PC-3 (cell line): ENCODE measurements around the gene CD48. TPM values are rescaled to one million over a fixed set of nuclear protein-coding genes. Genes with fewer than 3 reads are reported as not detected.

Experiments used
- ATAC-seq: fragments of 200-7000 bp; cut with Tn5 transposase; 2 replicates; pipeline ENCODE4 v1.9.1; 2020; ENCODE audit warnings: mild to moderate bottlenecking, moderate library complexity
- BruUV-seq: library from RNA; stranded (reverse); fragments of 400-500 nt; replicated peaks from 2 replicates; lab custom pipeline; 2021; lab: Mats Ljungman, UMichigan
- CTCF ChIA-PET: fragments of 300-600 bp; sonication (Branson Sonifier 250); formaldehyde crosslinking; loops from one replicate; lab custom pipeline; 2022; ENCODE audit warnings: antibody characterized with exemption; lab: Charles Lee
- POLR2A ChIA-PET: fragments of 300-600 bp; sonication (Branson Sonifier 250); formaldehyde crosslinking; loops from one replicate; lab custom pipeline; 2022; ENCODE audit warnings: antibody characterized with exemption; ENCODE audit not compliant: unreplicated experiment; lab: Charles Lee
- DNase-seq: peaks from one replicate; pipeline ENCODE4 v3.0.0-alpha.2; 2015
- H2AFZ ChIP-seq: fragments of 300-600 bp; sonication (generic); 2 replicates; pipeline ENCODE4 v1.6.0; 2016; ENCODE audit warnings: antibody characterized with exemption, low read length
- H3F3A ChIP-seq: fragments of 300-600 bp; sonication (generic); one replicate; pipeline ENCODE4 v1.6.0; 2017; ENCODE audit warnings: antibody characterized with exemption, low read length, control low read depth, mild to moderate bottlenecking; ENCODE audit not compliant: unreplicated experiment
- H3K27ac ChIP-seq: fragments of 300-600 bp; sonication (generic); 2 replicates; pipeline ENCODE4 v1.5.1; 2016; ENCODE audit warnings: mild to moderate bottlenecking, low read length
- H3K27me3 ChIP-seq: fragments of 300-600 bp; sonication (generic); 2 replicates; pipeline ENCODE4 v1.6.1; 2016; ENCODE audit warnings: low read length, mixed read lengths
- H3K36me3 ChIP-seq: fragments of 300-600 bp; sonication (generic); 2 replicates; pipeline ENCODE4 v1.6.1; 2016; ENCODE audit warnings: low read depth, mixed run types, low read length, mixed read lengths
- H3K4me1 ChIP-seq: fragments of 300-600 bp; sonication (generic); 2 replicates; pipeline ENCODE4 v1.5.1; 2016; ENCODE audit warnings: low read length; ENCODE audit not compliant: insufficient read depth
- H3K4me2 ChIP-seq: fragments of 300-600 bp; sonication (generic); 2 replicates; pipeline ENCODE4 v1.6.0; 2016; ENCODE audit warnings: low read length
- H3K4me3 ChIP-seq: fragments of 300-600 bp; sonication (generic); 2 replicates; pipeline ENCODE4 v1.5.1; 2016; ENCODE audit warnings: mild to moderate bottlenecking, low read length, mixed read lengths
- H3K79me2 ChIP-seq: fragments of 300-600 bp; sonication (generic); 2 replicates; pipeline ENCODE4 v1.6.1; 2017; ENCODE audit warnings: low read length, mixed read lengths
- H3K9ac ChIP-seq: fragments of 300-600 bp; sonication (generic); 2 replicates; pipeline ENCODE4 v1.6.0; 2016; ENCODE audit warnings: mild to moderate bottlenecking, low read length
- H3K9me2 ChIP-seq: fragments of 300-600 bp; sonication (generic); replicated peaks from 2 replicates; pipeline ENCODE4 v1.6.1; 2016; ENCODE audit warnings: mixed run types, low read length, mixed read lengths
- H3K9me3 ChIP-seq: fragments of 300-600 bp; sonication (generic); 2 replicates; pipeline ENCODE4 v1.6.1; 2016; ENCODE audit warnings: low read length, mixed read lengths
- H4K20me1 ChIP-seq: fragments of 300-600 bp; sonication (generic); 2 replicates; pipeline ENCODE4 v1.6.1; 2016; ENCODE audit warnings: low read length, mixed read lengths
- CTCF ChIP-seq: fragments of 300-600 bp; sonication (generic); conservative IDR thresholded peaks from 2 replicates; pipeline ENCODE4 v1.5.1; 2017; ENCODE audit warnings: antibody characterized with exemption, low read depth, mild to moderate bottlenecking, low read length
- EZH2 ChIP-seq: fragments of 300-600 bp; sonication (generic); IDR thresholded peaks from one replicate; pipeline ENCODE4 v1.6.1; 2017; ENCODE audit warnings: antibody characterized with exemption, mild to moderate bottlenecking, low read length; ENCODE audit not compliant: unreplicated experiment
- EZH2phosphoT487 ChIP-seq: fragments of 300-600 bp; sonication (generic); IDR thresholded peaks from 2 replicates; pipeline ENCODE4 v1.6.1; 2018; ENCODE audit warnings: mild to moderate bottlenecking, antibody characterized with exemption, low read length, borderline replicate concordance
- intact Hi-C: fragments of 100-400 bp; cut with micrococcal nuclease; formaldehyde crosslinking; loops from 2 replicates; pipeline ENCODE4 v1.9.0; 2023
- total RNA-seq: library from RNA; depleted of rRNA; stranded (reverse); fragments of >200 nt; gene quantifications from 2 replicates; pipeline ENCODE4 v1.2.3, GENCODE V29; 2014

Gene CD48
- total RNA-seq, 1 experiment from 2014 or later: not detected

GRCh38 chr1:160662910-160663309 is 48.7 kb downstream of the CD48 start:
- TF ChIP-seq CTCF: no peak
- TF ChIP-seq EZH2: no peak
- no peak for TF ChIP-seq EZH2phosphoT487
- Histone ChIP-seq H4K20me1 (no peaks in the 10 kb centered on the region), H3K9ac (no peak overlapping the region), H3K27ac (no peak overlapping the region), H3K36me3 (no peaks in the 10 kb centered on the region), H3K9me2 (no peaks in the 10 kb centered on the region), H3K4me3 (no peak overlapping the region), H3K4me2 (no peak overlapping the region), H3K9me3 (no peaks in the 10 kb centered on the region), H3K79me2 (no peaks in the 10 kb centered on the region), H2AFZ (no peak overlapping the region), H3K27me3 (peaks cover 54% of the 10 kb centered on the region), H3F3A (no peaks in the 10 kb centered on the region), H3K4me1 (no peaks in the 10 kb centered on the region)
- ChIA-PET CTCF (no interaction called here), POLR2A (no interaction called here)
- BruUV-seq: no TSS peak
- DNase-seq (no peak), ATAC-seq (no peak)
- intact Hi-C loops: no loop called here

- no peak for TF ChIP-seq EZH2
- TF ChIP-seq EZH2phosphoT487: no peak
- TF ChIP-seq CTCF: no peak
- Histone ChIP-seq H3K27me3 (peaks cover 65% of the 10 kb centered on the region), H3K4me1 (no peaks in the 10 kb centered on the region), H2AFZ (no peak overlapping the region), H3K9me3 (no peaks in the 10 kb centered on the region), H3K27ac (no peak overlapping the region), H3F3A (no peaks in the 10 kb centered on the region), H4K20me1 (no peaks in the 10 kb centered on the region), H3K36me3 (no peaks in the 10 kb centered on the region), H3K9ac (no peak overlapping the region), H3K79me2 (no peaks in the 10 kb centered on the region), H3K4me3 (no peak overlapping the region), H3K9me2 (no peaks in the 10 kb centered on the region), H3K4me2 (no peak overlapping the region)
- ChIA-PET POLR2A (no interaction called here), CTCF (no interaction called here)
- BruUV-seq: no TSS peak
- ATAC-seq: no peak
- intact Hi-C loops: no loop called here
- no peak for DNase-seq
Measured at GRCh38 chr1:160659566-160659965, 52.1 kb downstream of the CD48 start.

- CTCF ChIA-PET: no interaction called here
- DNase-seq (no peak), ATAC-seq (no peak)
- no peaks in the 10 kb centered on the region for H3K36me3 ChIP-seq
- POLR2A ChIA-PET: no interaction called here
- no peaks in the 10 kb centered on the region for H4K20me1 ChIP-seq
- H3K9ac ChIP-seq: no peak overlapping the region
- H3K4me1 ChIP-seq: no peaks in the 10 kb centered on the region
- TF ChIP-seq EZH2 (no peak), EZH2phosphoT487 (no peak), CTCF (no peak)
- H3K79me2 ChIP-seq: no peaks in the 10 kb centered on the region
- BruUV-seq: no TSS peak
- no peaks in the 10 kb centered on the region for H3F3A ChIP-seq
- no peak overlapping the region for H2AFZ ChIP-seq
- no peak overlapping the region for H3K4me3 ChIP-seq
- H3K27me3 ChIP-seq: peaks cover 66% of the 10 kb centered on the region
- no peaks in the 10 kb centered on the region for H3K9me3 ChIP-seq
- intact Hi-C loops: no loop called here
- H3K9me2 ChIP-seq: no peaks in the 10 kb centered on the region
- H3K4me2 ChIP-seq: no peak overlapping the region
- H3K27ac ChIP-seq: no peak overlapping the region
Measured at GRCh38 chr1:160658814-160659193, 52.8 kb downstream of the CD48 start.
